ENCODE measurements around the gene IL20. TPM values are rescaled to one million over a fixed set of nuclear protein-coding genes. Genes with fewer than 3 reads are reported as not detected.

The IL20 gene
- total RNA-seq, 1 experiment from 2014 or later: not detected

DNA sequence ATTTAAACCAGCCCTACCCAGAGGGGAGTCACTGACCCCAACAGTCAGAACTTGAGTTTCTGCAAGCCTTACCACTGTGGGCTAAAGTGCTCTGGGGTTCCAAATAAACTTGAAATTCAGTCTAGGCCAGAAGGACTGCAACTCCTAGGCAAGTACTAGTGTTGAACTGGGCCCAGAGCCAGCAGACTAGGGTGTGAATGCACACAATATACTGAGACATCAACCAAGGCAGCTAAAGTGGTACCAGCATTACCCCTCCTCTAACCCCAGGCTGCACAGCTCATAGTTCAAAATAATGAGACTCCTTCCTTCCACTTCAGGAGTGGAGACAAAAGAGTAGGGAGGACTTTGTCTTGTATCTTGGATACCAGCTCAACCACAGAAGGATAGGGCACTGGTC is 18.9 kb upstream of the IL20 start:
- ATAC-seq: no peak
- H3K27me3 ChIP-seq (ENCODE audit: control insufficient read depth, insufficient read depth, low read length): peaks cover 12% of the 10 kb centered on the region; the same call in 1 of the 2 replicates

DNA sequence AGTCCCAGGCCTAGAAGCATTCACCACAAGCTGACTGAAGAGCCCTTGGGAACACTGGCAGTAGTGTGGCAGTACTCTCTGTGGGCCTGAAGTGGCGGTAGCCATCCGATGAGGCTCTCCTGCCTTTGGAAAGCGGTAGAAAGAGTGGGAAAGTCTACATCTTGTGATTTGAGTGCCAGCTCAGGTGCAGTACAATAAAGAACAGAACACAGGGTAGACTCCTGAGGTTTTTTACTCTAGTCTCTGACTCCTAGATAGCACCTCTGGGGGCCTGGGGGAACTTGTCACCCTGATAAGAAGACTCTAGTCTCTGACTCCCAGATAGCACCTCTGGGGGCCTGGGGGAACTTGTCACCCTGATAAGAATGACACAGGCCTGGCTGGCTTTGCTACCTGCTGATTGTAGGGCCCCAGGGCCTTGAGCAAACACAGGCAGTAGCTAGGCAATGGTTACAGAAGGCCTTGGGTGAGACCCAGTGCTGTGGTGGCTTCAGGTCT is 18.0 kb upstream of the IL20 start:
- DNase-seq (ENCODE audit: low read depth, low spot score): no peak
- no TSS peak for BruUV-seq (replicated peaks)
- in situ Hi-C loops (cut with HindIII; ENCODE audit: low pct_unique_long_range_greater_than_20kb, low sequenced_read_pairs) (no loop called here), intact Hi-C loops (cut with micrococcal nuclease; ENCODE audit: unreplicated experiment) (no loop called here)
- H3K27me3 ChIP-seq (ENCODE audit: control insufficient read depth, insufficient read depth, low read length): peaks cover 14% of the 10 kb centered on the region; the same call in 1 of the 2 replicates
- ChIA-PET POLR2A (no interaction called here), CTCF (no interaction called here)
- H3K4me3 ChIP-seq (ENCODE audit: low read depth in 2 of 2, low read length in 2 of 2): no peak overlapping the region
- no peaks in the 10 kb centered on the region for H3K36me3 ChIP-seq (ENCODE audit: control insufficient read depth, insufficient read depth, low read length)
- no peak for ATAC-seq
- TF ChIP-seq TCF7L2 (IDR thresholded peaks at IDR 0.05; ENCODE audit: low read depth, low read length): no peak
- TF ChIP-seq POLR2AphosphoS5 (IDR thresholded peaks at IDR 0.05; ENCODE audit: low read depth, low read length): no peak
- TF ChIP-seq, protein P1, sequence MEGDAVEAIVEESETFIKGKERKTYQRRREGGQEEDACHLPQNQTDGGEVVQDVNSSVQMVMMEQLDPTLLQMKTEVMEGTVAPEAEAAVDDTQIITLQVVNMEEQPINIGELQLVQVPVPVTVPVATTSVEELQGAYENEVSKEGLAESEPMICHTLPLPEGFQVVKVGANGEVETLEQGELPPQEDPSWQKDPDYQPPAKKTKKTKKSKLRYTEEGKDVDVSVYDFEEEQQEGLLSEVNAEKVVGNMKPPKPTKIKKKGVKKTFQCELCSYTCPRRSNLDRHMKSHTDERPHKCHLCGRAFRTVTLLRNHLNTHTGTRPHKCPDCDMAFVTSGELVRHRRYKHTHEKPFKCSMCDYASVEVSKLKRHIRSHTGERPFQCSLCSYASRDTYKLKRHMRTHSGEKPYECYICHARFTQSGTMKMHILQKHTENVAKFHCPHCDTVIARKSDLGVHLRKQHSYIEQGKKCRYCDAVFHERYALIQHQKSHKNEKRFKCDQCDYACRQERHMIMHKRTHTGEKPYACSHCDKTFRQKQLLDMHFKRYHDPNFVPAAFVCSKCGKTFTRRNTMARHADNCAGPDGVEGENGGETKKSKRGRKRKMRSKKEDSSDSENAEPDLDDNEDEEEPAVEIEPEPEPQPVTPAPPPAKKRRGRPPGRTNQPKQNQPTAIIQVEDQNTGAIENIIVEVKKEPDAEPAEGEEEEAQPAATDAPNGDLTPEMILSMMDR (IDR thresholded peaks at IDR 0.05): no peak
- no peak for TF ChIP-seq SIN3A (IDR thresholded peaks at IDR 0.05; ENCODE audit: borderline replicate concordance, insufficient read depth, low read depth, low read length)
- TF ChIP-seq, protein P2, sequence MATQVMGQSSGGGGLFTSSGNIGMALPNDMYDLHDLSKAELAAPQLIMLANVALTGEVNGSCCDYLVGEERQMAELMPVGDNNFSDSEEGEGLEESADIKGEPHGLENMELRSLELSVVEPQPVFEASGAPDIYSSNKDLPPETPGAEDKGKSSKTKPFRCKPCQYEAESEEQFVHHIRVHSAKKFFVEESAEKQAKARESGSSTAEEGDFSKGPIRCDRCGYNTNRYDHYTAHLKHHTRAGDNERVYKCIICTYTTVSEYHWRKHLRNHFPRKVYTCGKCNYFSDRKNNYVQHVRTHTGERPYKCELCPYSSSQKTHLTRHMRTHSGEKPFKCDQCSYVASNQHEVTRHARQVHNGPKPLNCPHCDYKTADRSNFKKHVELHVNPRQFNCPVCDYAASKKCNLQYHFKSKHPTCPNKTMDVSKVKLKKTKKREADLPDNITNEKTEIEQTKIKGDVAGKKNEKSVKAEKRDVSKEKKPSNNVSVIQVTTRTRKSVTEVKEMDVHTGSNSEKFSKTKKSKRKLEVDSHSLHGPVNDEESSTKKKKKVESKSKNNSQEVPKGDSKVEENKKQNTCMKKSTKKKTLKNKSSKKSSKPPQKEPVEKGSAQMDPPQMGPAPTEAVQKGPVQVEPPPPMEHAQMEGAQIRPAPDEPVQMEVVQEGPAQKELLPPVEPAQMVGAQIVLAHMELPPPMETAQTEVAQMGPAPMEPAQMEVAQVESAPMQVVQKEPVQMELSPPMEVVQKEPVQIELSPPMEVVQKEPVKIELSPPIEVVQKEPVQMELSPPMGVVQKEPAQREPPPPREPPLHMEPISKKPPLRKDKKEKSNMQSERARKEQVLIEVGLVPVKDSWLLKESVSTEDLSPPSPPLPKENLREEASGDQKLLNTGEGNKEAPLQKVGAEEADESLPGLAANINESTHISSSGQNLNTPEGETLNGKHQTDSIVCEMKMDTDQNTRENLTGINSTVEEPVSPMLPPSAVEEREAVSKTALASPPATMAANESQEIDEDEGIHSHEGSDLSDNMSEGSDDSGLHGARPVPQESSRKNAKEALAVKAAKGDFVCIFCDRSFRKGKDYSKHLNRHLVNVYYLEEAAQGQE (IDR thresholded peaks at IDR 0.05; ENCODE audit: insufficient read depth in 1 of 2, low read depth in 2 of 2, low read length in 1 of 2): no peak
- H3K4me1 ChIP-seq (ENCODE audit: control insufficient read depth, insufficient read depth, low read length): no peaks in the 10 kb centered on the region
- no peak overlapping the region for H3K27ac ChIP-seq (ENCODE audit: low read length)
- no peaks in the 10 kb centered on the region for H3K9me3 ChIP-seq (ENCODE audit: control insufficient read depth, insufficient read depth, low read depth, low read length)

More for the DNA sequence above, 18.9 kb upstream of the IL20 start:
- DNase-seq (ENCODE audit: low read depth, low spot score): no peak
- ChIA-PET POLR2A (no interaction called here), CTCF (no interaction called here)
- TF ChIP-seq, protein P1 (IDR thresholded peaks at IDR 0.05): no peak
- no peak for TF ChIP-seq TCF7L2 (IDR thresholded peaks at IDR 0.05; ENCODE audit: low read depth, low read length)
- Histone ChIP-seq H3K4me3 (ENCODE audit: low read depth in 2 of 2, low read length in 2 of 2) (no peak overlapping the region), H3K9me3 (ENCODE audit: control insufficient read depth, insufficient read depth, low read depth, low read length) (no peaks in the 10 kb centered on the region), H3K4me1 (ENCODE audit: control insufficient read depth, insufficient read depth, low read length) (no peaks in the 10 kb centered on the region), H3K36me3 (ENCODE audit: control insufficient read depth, insufficient read depth, low read length) (no peaks in the 10 kb centered on the region), H3K27ac (ENCODE audit: low read length) (no peak overlapping the region)
- no TSS peak for BruUV-seq (replicated peaks)
- in situ Hi-C loops (cut with HindIII; ENCODE audit: low pct_unique_long_range_greater_than_20kb, low sequenced_read_pairs): no loop called here
- intact Hi-C loops (cut with micrococcal nuclease; ENCODE audit: unreplicated experiment): no loop called here
